HCEC 1CT (cell line): ENCODE results near the gene TMEM40.
"Not testable (repeated sequence)": the region's sequence is repeated elsewhere in the genome, so short reads cannot be mapped to it uniquely, and the experiment has no call there.

Source experiments
- DNase-seq: peaks from one replicate; pipeline ENCODE4 v3.0.0-alpha.2; 2017

TMEM40 gene

GRCh38 chr3:12709334-12709733 is 49.7 kb downstream of the TMEM40 start:
- DNase-seq: no peak

- DNase-seq: peak; percentile 61
These were observed 50.4 kb downstream of the TMEM40 start for GRCh38 chr3:12708584-12709192.

GRCh38 chr3:12707449-12707848 is 51.6 kb downstream of the TMEM40 start:
- DNase-seq: no peak

- DNase-seq: peak; percentile 81
These were observed 52.4 kb downstream of the TMEM40 start for GRCh38 chr3:12706504-12707253.

GRCh38 chr3:12705981-12706380 is 53.1 kb downstream of the TMEM40 start:
- peak; percentile 53 for DNase-seq

- DNase-seq: no peak
These were observed 53.6 kb downstream of the TMEM40 start for GRCh38 chr3:12705374-12705926.

- DNase-seq: no peak
These were observed 56.6 kb downstream of the TMEM40 start for GRCh38 chr3:12702501-12702900.

- not testable (repeated sequence) for DNase-seq
These were observed 57.5 kb downstream of the TMEM40 start for GRCh38 chr3:12701601-12702000.

- DNase-seq: no peak
These were observed 58.3 kb downstream of the TMEM40 start for GRCh38 chr3:12700800-12701199.

GRCh38 chr3:12695916-12696315 is 63.1 kb downstream of the TMEM40 start:
- no peak for DNase-seq

GRCh38 chr3:12695112-12695511 is 63.9 kb downstream of the TMEM40 start:
- no peak for DNase-seq

GRCh38 chr3:12692444-12692843 is 66.6 kb downstream of the TMEM40 start:
- DNase-seq: no peak

GRCh38 chr3:12689997-12690711 is 68.9 kb downstream of the TMEM40 start:
- no peak for DNase-seq

GRCh38 chr3:12687948-12688347 is 71.1 kb downstream of the TMEM40 start:
- no peak for DNase-seq

GRCh38 chr3:12686096-12686495 is 73.0 kb downstream of the TMEM40 start:
- no peak for DNase-seq
